IMR-90 (cell line): Measurements from ENCODE around the gene ELMOD3. TPM values are rescaled to one million over a fixed set of nuclear protein-coding genes. Genes with fewer than 3 reads are reported as not detected.
A peak's percentile ranks its signal among the peaks of the same experiment; 100 is the strongest.

Experiments used
- ATAC-seq: fragments of 200-7000 bp; cut with Tn5 transposase; 2 replicates; pipeline ENCODE4 v1.9.1; 2020; ENCODE audit warnings: low read depth, mild to moderate bottlenecking, moderate library complexity
- BruUV-seq: library from RNA; stranded (reverse); fragments of 400-500 nt; replicated peaks from 2 replicates; lab custom pipeline; 2021; lab: Mats Ljungman, UMichigan
- CTCF ChIA-PET: fragments of 300-600 bp; formaldehyde crosslinking; extraction: SDS; loops from one replicate; lab custom pipeline; 2021; ENCODE audit warnings: antibody characterized with exemption; lab: Yijun Ruan, JAX
- POLR2A ChIA-PET: fragments of 300-600 bp; sonication (Branson Sonifier 250); formaldehyde crosslinking; loops from one replicate; lab custom pipeline; 2022; ENCODE audit warnings: antibody characterized with exemption; ENCODE audit not compliant: unreplicated experiment; lab: Charles Lee
- DNase-seq: peaks from one replicate; pipeline ENCODE4 v3.0.0; 2013
- H2AFZ ChIP-seq: replicated peaks from 2 replicates; pipeline ENCODE3; 2013; ENCODE audit warnings: low read length, mild to moderate bottlenecking; ENCODE audit not compliant: poor library complexity
- H2AK5ac ChIP-seq: 2 replicates; pipeline ENCODE4 v1.6.1; 2013; ENCODE audit warnings: low read depth, low read length, inconsistent platforms
- H2AK9ac ChIP-seq: replicated peaks from 2 replicates; pipeline ENCODE3; 2013; ENCODE audit warnings: mild to moderate bottlenecking, low read depth, low read length, moderate library complexity; ENCODE audit not compliant: poor library complexity
- H2BK120ac ChIP-seq: 2 replicates; pipeline ENCODE4 v1.6.1; 2013; ENCODE audit warnings: low read depth, low read length, inconsistent platforms
- H2BK15ac ChIP-seq: 3 replicates; pipeline ENCODE4 v1.6.1; 2013; ENCODE audit warnings: low read depth, low read length, inconsistent platforms
- H2BK20ac ChIP-seq: 2 replicates; pipeline ENCODE4 v1.6.1; 2013; ENCODE audit warnings: low read depth, mild to moderate bottlenecking, inconsistent platforms, low read length, moderate library complexity
- H2BK5ac ChIP-seq: 2 replicates; pipeline ENCODE4 v1.6.1; 2013; ENCODE audit warnings: mild to moderate bottlenecking, low read depth, low read length, inconsistent platforms; ENCODE audit not compliant: poor library complexity, severe bottlenecking
- H3K14ac ChIP-seq: replicated peaks from 2 replicates; pipeline ENCODE4 v1.6.1; 2013; ENCODE audit warnings: low read depth, low read length, inconsistent platforms
- H3K18ac ChIP-seq: 2 replicates; pipeline ENCODE4 v1.6.1; 2013; ENCODE audit warnings: low read depth, low read length, control low read depth
- H3K23ac ChIP-seq: 2 replicates; pipeline ENCODE4 v1.6.1; 2013; ENCODE audit warnings: low read depth, low read length, inconsistent platforms
- H3K27ac ChIP-seq: 2 replicates; pipeline ENCODE4 v1.5.1; 2013; ENCODE audit warnings: mild to moderate bottlenecking, control low read depth, low read length; ENCODE audit not compliant: insufficient read depth
- H3K27me3 ChIP-seq: 2 replicates; pipeline ENCODE4 v1.6.1; 2013; ENCODE audit warnings: low read length; ENCODE audit not compliant: control insufficient read depth, insufficient read depth
- H3K36me3 ChIP-seq: 2 replicates; pipeline ENCODE4 v1.6.1; 2013; ENCODE audit warnings: low read length, mixed read lengths; ENCODE audit not compliant: control insufficient read depth, insufficient read depth
- H3K4ac ChIP-seq: 2 replicates; pipeline ENCODE4 v1.6.1; 2013; ENCODE audit warnings: low read depth, low read length, inconsistent platforms
- H3K4me1 ChIP-seq: 2 replicates; pipeline ENCODE4 v1.6.1; 2013; ENCODE audit warnings: low read length, mixed read lengths; ENCODE audit not compliant: control insufficient read depth, insufficient read depth
- H3K4me2 ChIP-seq: 2 replicates; pipeline ENCODE4 v1.6.1; 2013; ENCODE audit warnings: low read depth, mild to moderate bottlenecking, control low read depth, low read length, moderate library complexity
- H3K4me3 ChIP-seq: 2 replicates; pipeline ENCODE4 v1.5.1; 2013; ENCODE audit warnings: low read depth, mild to moderate bottlenecking, control low read depth, low read length, moderate library complexity; ENCODE audit not compliant: insufficient read depth
- H3K56ac ChIP-seq: 2 replicates; pipeline ENCODE4 v1.6.1; 2013; ENCODE audit warnings: low read length, inconsistent platforms; ENCODE audit not compliant: insufficient read depth; ENCODE audit errors: extremely low read depth
- H3K79me1 ChIP-seq, 2 experiments: 2 replicates each; pipeline ENCODE4 v1.6.1; 2013; ENCODE audit warnings: low read length in 2 of 2, inconsistent platforms in 1 of 2, low read depth in 1 of 2
- H3K9ac ChIP-seq: 2 replicates; pipeline ENCODE4 v1.6.1; 2013; ENCODE audit warnings: low read depth, low read length, control low read depth
- H3K9me1 ChIP-seq: 2 replicates; pipeline ENCODE4 v1.6.1; 2013; ENCODE audit warnings: low read length, inconsistent platforms; ENCODE audit not compliant: insufficient read depth
- H3K9me3 ChIP-seq: 2 replicates; pipeline ENCODE4 v1.6.1; 2013; ENCODE audit warnings: low read length; ENCODE audit not compliant: control insufficient read depth, insufficient read depth
- H4K20me1 ChIP-seq: 2 replicates; pipeline ENCODE4 v1.6.1; 2013; ENCODE audit warnings: low read length, inconsistent platforms; ENCODE audit not compliant: insufficient read depth
- H4K5ac ChIP-seq: 2 replicates; pipeline ENCODE4 v1.6.1; 2013; ENCODE audit warnings: mild to moderate bottlenecking, low read depth, low read length, control low read depth
- H4K8ac ChIP-seq, 2 experiments: 2 replicates each; pipeline ENCODE4 v1.6.1; 2013; ENCODE audit warnings: low read depth in 2 of 2, low read length in 2 of 2, control low read depth in 1 of 2, inconsistent platforms in 1 of 2
- H4K91ac ChIP-seq: 2 replicates; pipeline ENCODE4 v1.6.1; 2013; ENCODE audit warnings: low read depth, low read length, inconsistent platforms; ENCODE audit not compliant: insufficient read depth
- CEBPB ChIP-seq: IDR thresholded peaks from 2 replicates; pipeline ENCODE4 v1.6.1; 2012; ENCODE audit warnings: low read depth, low read length, improper control_type of control experiment
- CHD1 ChIP-seq: IDR thresholded peaks from 2 replicates; pipeline ENCODE4 v1.6.1; 2012; ENCODE audit warnings: low read depth, low read length, improper control_type of control experiment
- FOS ChIP-seq: fragments of 150-350 bp; IDR thresholded peaks from 2 replicates; pipeline ENCODE4 v1.6.1; 2016; ENCODE audit warnings: low read depth, low read length
- MAFK ChIP-seq: IDR thresholded peaks from 2 replicates; pipeline ENCODE4 v1.6.1; 2012; ENCODE audit warnings: low read depth, low read length, improper control_type of control experiment
- MXI1 ChIP-seq: IDR thresholded peaks from 2 replicates; pipeline ENCODE4 v1.6.1; 2012; ENCODE audit warnings: low read depth, mild to moderate bottlenecking, low read length, moderate library complexity, borderline replicate concordance
- NFE2L2 ChIP-seq: fragments of 150-350 bp; IDR thresholded peaks from 2 replicates; pipeline ENCODE4 v1.6.1; 2016; ENCODE audit warnings: low read depth, mild to moderate bottlenecking, low read length
- POLR2A ChIP-seq: IDR thresholded peaks from 2 replicates; pipeline ENCODE4 v1.6.1; 2012; ENCODE audit warnings: mild to moderate bottlenecking, low read depth, low read length
- RAD21 ChIP-seq: IDR thresholded peaks from 2 replicates; pipeline ENCODE4 v1.6.1; 2012; ENCODE audit warnings: low read length, improper control_type of control experiment
- RCOR1 ChIP-seq: IDR thresholded peaks from 2 replicates; pipeline ENCODE4 v1.6.1; 2012; ENCODE audit warnings: mild to moderate bottlenecking, low read length, improper control_type of control experiment; ENCODE audit not compliant: insufficient replicate concordance
- RFX5 ChIP-seq: IDR thresholded peaks from 2 replicates; pipeline ENCODE4 v1.8.0; 2012; ENCODE audit warnings: low read depth, mild to moderate bottlenecking, low read length, moderate library complexity
- SMC3 ChIP-seq: fragments of 150-350 bp; IDR thresholded peaks from 2 replicates; pipeline ENCODE4 v1.6.1; 2016; ENCODE audit warnings: low read depth, mild to moderate bottlenecking, antibody characterized with exemption, low read length, moderate library complexity
- WGBS, 2 experiments: methylation state at CpG; one replicate each; pipeline versions ENCODE4 v1.1.5 to v1.1.7; 2013; ENCODE audit warnings: missing lambda C conversion rate in 2 of 2; ENCODE audit not compliant: insufficient read length in 1 of 2; ENCODE audit errors: extremely low coverage in 2 of 2; 5-methylcytosine and 5-hydroxymethylcytosine counted together
- dilution Hi-C: fragments of 300-500 bp; cut with HindIII; formaldehyde crosslinking; loops from one replicate; pipeline ENCODE4 v1.14.3; 2018; ENCODE audit warnings: low sequenced_read_pairs; ENCODE audit not compliant: unreplicated experiment
- in situ Hi-C: fragments of 300-500 bp; cut with MboI; formaldehyde crosslinking; loops from 3 replicates; pipeline ENCODE4 v1.14.3; 2019; ENCODE audit warnings: low sequenced_read_pairs, inconsistent platforms, mixed read lengths
- intact Hi-C: fragments of 100-400 bp; cut with micrococcal nuclease; formaldehyde crosslinking; loops from 2 replicates; pipeline ENCODE4 v1.10.0; 2022
- polyA plus RNA-seq, 3 experiments: library from polyadenylated mRNA; depleted of rRNA; stranded (reverse); fragments of >200 nt; gene quantifications; 2 replicates each; pipeline ENCODE4 v1.2.3, GENCODE V29; 2012; ENCODE audit warnings: low replicate concordance in 1 of 3
- total RNA-seq: library from RNA; depleted of rRNA; stranded (reverse); fragments of >200 nt; gene quantifications from 2 replicates; pipeline ENCODE4 v1.2.3, GENCODE V29; 2012
- TF ChIP-seq, protein P1 (sequence below): fragments of 150-350 bp; IDR thresholded peaks from 2 replicates; pipeline ENCODE4 v1.6.1; 2016; ENCODE audit warnings: low read depth, mild to moderate bottlenecking, low read length, moderate library complexity, borderline replicate concordance

ELMOD3 gene
- total and polyA plus RNA-seq, 2 of the 4 experiments (the other 2 are of a cell fraction) = 13.1 to 20.7 TPM

DNA sequence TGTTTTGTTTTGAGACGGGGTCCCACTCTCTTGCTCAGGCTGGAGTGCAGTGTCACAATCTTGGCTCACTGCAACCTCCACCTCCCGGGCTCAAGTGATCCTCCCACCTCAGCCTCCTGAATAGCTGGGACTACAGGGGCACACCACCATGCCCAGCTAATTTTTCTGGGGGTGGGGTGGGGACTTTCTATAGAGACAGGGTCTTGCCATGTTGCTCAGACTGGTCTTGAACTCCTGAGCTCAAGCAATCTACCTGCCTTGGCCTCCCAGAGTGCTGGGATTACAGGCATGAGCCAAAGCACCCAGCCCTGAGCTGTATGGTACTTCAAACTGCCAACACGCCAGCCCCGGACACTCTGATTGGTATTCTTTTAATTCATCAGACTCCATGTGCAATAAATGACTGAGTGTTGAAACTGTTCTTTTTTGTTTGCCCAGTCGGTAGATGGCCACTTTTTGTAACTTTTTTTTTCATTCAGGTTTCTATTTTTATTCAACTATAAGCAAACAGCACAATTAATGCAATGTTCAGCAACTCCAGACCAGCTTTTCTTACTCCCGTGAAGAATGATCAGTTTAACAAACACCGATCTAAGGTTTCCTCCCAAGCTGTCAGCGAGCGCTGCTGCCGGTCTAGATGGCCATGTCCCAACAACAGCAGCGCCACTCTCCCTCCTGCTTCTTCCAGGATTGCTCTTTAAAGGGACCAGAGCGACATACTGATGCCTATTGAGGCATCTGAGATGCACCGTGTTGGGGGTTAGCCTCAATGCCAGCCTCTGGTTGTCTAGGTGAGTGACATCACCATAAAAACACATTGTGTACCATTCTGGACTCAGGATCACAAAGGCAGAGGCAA is 14.3 kb upstream of the ELMOD3 start:
- TF ChIP-seq RAD21 (no peak), RCOR1 (no peak), MAFK (no peak), CHD1 (no peak), RFX5 (no peak), POLR2A (no peak), SMC3 (no peak), FOS (no peak), NFE2L2 (no peak), CEBPB (no peak), MXI1 (no peak)
- TF ChIP-seq, protein P1, sequence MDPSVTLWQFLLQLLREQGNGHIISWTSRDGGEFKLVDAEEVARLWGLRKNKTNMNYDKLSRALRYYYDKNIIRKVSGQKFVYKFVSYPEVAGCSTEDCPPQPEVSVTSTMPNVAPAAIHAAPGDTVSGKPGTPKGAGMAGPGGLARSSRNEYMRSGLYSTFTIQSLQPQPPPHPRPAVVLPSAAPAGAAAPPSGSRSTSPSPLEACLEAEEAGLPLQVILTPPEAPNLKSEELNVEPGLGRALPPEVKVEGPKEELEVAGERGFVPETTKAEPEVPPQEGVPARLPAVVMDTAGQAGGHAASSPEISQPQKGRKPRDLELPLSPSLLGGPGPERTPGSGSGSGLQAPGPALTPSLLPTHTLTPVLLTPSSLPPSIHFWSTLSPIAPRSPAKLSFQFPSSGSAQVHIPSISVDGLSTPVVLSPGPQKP = no peak
- Histone ChIP-seq H2BK5ac (no peak overlapping the region), H3K4me2 (peak overlapping the region; percentile 8; the same call in 1 of the 2 replicates), H3K9me1 (no peaks in the 10 kb centered on the region; the same call in 1 of the 2 replicates), H3K14ac (no peak overlapping the region), H3K27ac (no peak overlapping the region), H3K4me1 (no peaks in the 10 kb centered on the region), H3K36me3 (peaks cover 14% of the 10 kb centered on the region), H3K9ac (no peak overlapping the region), H4K5ac (no peak overlapping the region), H3K56ac (no peak overlapping the region), H3K23ac (no peak overlapping the region; the same call in 1 of the 2 replicates), H2AK9ac (no peak overlapping the region), H2BK120ac (no peak overlapping the region), H2BK15ac (no peak overlapping the region), H3K18ac (no peak overlapping the region), H3K4me3 (no peak overlapping the region), H2AK5ac (peak overlapping the region; percentile 5; the same call in 1 of the 2 replicates), H4K91ac (no peak overlapping the region), H4K20me1 (no peaks in the 10 kb centered on the region), H3K27me3 (peaks cover 6% of the 10 kb centered on the region), H3K4ac (no peak overlapping the region), H3K9me3 (no peaks in the 10 kb centered on the region), H4K8ac (no peak overlapping the region), H2BK20ac (no peak overlapping the region), H3K79me1 (no peaks in the 10 kb centered on the region), H2AFZ (no peak overlapping the region)
- BruUV-seq = no TSS peak
- ChIA-PET CTCF (no interaction called here), POLR2A (no interaction called here)
- dilution Hi-C loops (no loop called here), in situ Hi-C loops (no loop called here), intact Hi-C loops (no loop called here)
- DNase-seq (no peak), ATAC-seq (peak; percentile 56)
- 20% methylated on average over 1 of the region's 13 CpGs; no CpG with 5 or more reads in 1 of the 2 experiments for WGBS, 2 experiments
